Trophoblast cell (in vitro differentiated cells and primary cell): Measurements from ENCODE around the gene PRLR.

ENCODE experiments used
- DNase-seq, 2 donors: peaks; one replicate each; pipeline ENCODE4 v3.0.0-alpha.2; 2016
- H2AFZ ChIP-seq: 2 replicates; pipeline ENCODE4 v1.6.1; 2013; ENCODE audit warnings: low read length, moderate library complexity, mild to moderate bottlenecking; ENCODE audit not compliant: insufficient read depth, poor library complexity
- H2AK5ac ChIP-seq: 2 replicates; pipeline ENCODE4 v1.6.1; 2013; ENCODE audit warnings: mild to moderate bottlenecking, low read length
- H2BK120ac ChIP-seq: 2 replicates; pipeline ENCODE4 v1.6.1; 2013; ENCODE audit warnings: low read length, mild to moderate bottlenecking, moderate library complexity; ENCODE audit not compliant: insufficient read depth, poor library complexity
- H2BK12ac ChIP-seq: 2 replicates; pipeline ENCODE4 v1.6.1; 2013; ENCODE audit warnings: mild to moderate bottlenecking, low read length, moderate library complexity
- H2BK5ac ChIP-seq: 2 replicates; pipeline ENCODE4 v1.6.1; 2013; ENCODE audit warnings: low read length, low read depth, moderate library complexity, mild to moderate bottlenecking; ENCODE audit not compliant: poor library complexity
- H3K14ac ChIP-seq: 2 replicates; pipeline ENCODE4 v1.6.1; 2013; ENCODE audit warnings: mild to moderate bottlenecking, low read length
- H3K18ac ChIP-seq: 2 replicates; pipeline ENCODE4 v1.6.1; 2013; ENCODE audit warnings: mild to moderate bottlenecking, low read length
- H3K23ac ChIP-seq: 2 replicates; pipeline ENCODE4 v1.6.1; 2013; ENCODE audit warnings: low read length
- H3K27ac ChIP-seq: 2 replicates; pipeline ENCODE4 v1.5.1; 2013; ENCODE audit warnings: low read depth, mild to moderate bottlenecking, inconsistent platforms, low read length, moderate library complexity
- H3K27me3 ChIP-seq: 2 replicates; pipeline ENCODE4 v1.6.1; 2013; ENCODE audit warnings: inconsistent platforms, mild to moderate bottlenecking, low read length, moderate library complexity; ENCODE audit not compliant: insufficient read depth
- H3K36me3 ChIP-seq, 2 experiments: 1 replicate in 1 of 2; 2 replicates in 1 of 2; pipeline ENCODE4 v1.6.1; 2013; ENCODE audit warnings: low read length in 2 of 2, mild to moderate bottlenecking in 2 of 2, moderate library complexity in 1 of 2; ENCODE audit not compliant: insufficient read depth in 2 of 2, control insufficient read depth in 1 of 2
- H3K4ac ChIP-seq: 2 replicates; pipeline ENCODE4 v1.6.1; 2013; ENCODE audit warnings: low read depth, mild to moderate bottlenecking, low read length, moderate library complexity
- H3K4me1 ChIP-seq, 2 experiments: 1 replicate in 1 of 2; 2 replicates in 1 of 2; pipeline ENCODE4 v1.6.1; 2013; ENCODE audit warnings: low read length in 2 of 2, mild to moderate bottlenecking in 2 of 2, moderate library complexity in 1 of 2; ENCODE audit not compliant: insufficient read depth in 2 of 2, control insufficient read depth in 1 of 2
- H3K4me2 ChIP-seq: 2 replicates; pipeline ENCODE4 v1.6.1; 2013; ENCODE audit warnings: inconsistent platforms, mild to moderate bottlenecking, low read length, moderate library complexity
- H3K4me3 ChIP-seq: 2 replicates; pipeline ENCODE4 v1.5.1; 2013; ENCODE audit warnings: mild to moderate bottlenecking, low read depth, low read length, inconsistent platforms
- H3K79me1 ChIP-seq: one replicate; pipeline ENCODE4 v1.6.1; 2013; ENCODE audit warnings: low read length
- H3K79me2 ChIP-seq: 2 replicates; pipeline ENCODE4 v1.6.1; 2013; ENCODE audit warnings: low read length, mild to moderate bottlenecking; ENCODE audit not compliant: control insufficient read depth, insufficient read depth, poor library complexity
- H3K9ac ChIP-seq: 2 replicates; pipeline ENCODE4 v1.6.1; 2013; ENCODE audit warnings: mild to moderate bottlenecking, low read length
- H3K9me3 ChIP-seq: 2 replicates; pipeline ENCODE4 v1.6.1; 2013; ENCODE audit warnings: low read depth, mild to moderate bottlenecking, control low read depth, inconsistent platforms, low read length; ENCODE audit not compliant: insufficient read depth
- H4K12ac ChIP-seq: 2 replicates; pipeline ENCODE4 v1.6.1; 2013; ENCODE audit warnings: low read depth, mild to moderate bottlenecking, low read length, moderate library complexity
- H4K8ac ChIP-seq: 2 replicates; pipeline ENCODE4 v1.6.1; 2013; ENCODE audit warnings: low read depth, mild to moderate bottlenecking, low read length, moderate library complexity
- H4K91ac ChIP-seq: one replicate; pipeline ENCODE4 v1.6.1; 2013; ENCODE audit warnings: low read depth, mild to moderate bottlenecking, low read length, moderate library complexity
- WGBS: extraction: QIAGEN DNeasy Blood & Tissue Kit; methylation state at CpG from one replicate; pipeline ENCODE4 v1.1.7; 2013; ENCODE audit warnings: missing lambda C conversion rate; ENCODE audit not compliant: insufficient read length, insufficient coverage; ENCODE audit errors: extremely low coverage; 5-methylcytosine and 5-hydroxymethylcytosine counted together

PRLR gene

DNA sequence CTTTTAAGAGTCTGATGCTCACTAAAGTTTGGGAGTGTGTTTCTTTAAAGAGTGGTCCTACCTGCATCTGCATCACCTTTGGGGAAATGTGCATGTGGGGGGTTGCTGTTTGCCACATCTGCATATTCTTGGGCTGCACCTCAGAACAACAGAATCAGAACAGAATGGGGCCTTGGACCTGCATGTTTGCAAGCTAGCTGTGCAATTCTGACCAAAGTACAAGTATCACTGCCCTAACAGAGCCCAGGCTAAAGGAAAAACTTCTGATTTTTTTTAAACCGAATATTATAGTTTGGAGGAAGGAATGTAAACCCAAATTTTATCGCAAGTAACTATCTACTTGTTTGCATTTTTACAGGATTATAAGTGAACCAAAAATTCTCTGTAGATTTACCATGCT lies 34.2 kb upstream of the PRLR start:
- H3K14ac ChIP-seq: no peak overlapping the region
- H3K4ac ChIP-seq: no peak overlapping the region
- DNase-seq: no peak
- no peak overlapping the region for H2BK120ac ChIP-seq
- no peak overlapping the region for H2BK5ac ChIP-seq
- H4K91ac ChIP-seq: no peak overlapping the region
- H3K27me3 ChIP-seq: no peaks in the 10 kb centered on the region
- no peak overlapping the region for H3K18ac ChIP-seq
- H3K9me3 ChIP-seq: no peaks in the 10 kb centered on the region
- H3K79me1 ChIP-seq: no peaks in the 10 kb centered on the region
- WGBS: no CpG with 5 or more reads among the region's 2 CpGs
- H3K23ac ChIP-seq: no peak overlapping the region
- H2AFZ ChIP-seq: no peak overlapping the region
- no peak overlapping the region for H2AK5ac ChIP-seq
- no peak overlapping the region for H3K9ac ChIP-seq
- H2BK12ac ChIP-seq: no peak overlapping the region
- no peak overlapping the region for H3K27ac ChIP-seq
- no peak overlapping the region for H4K8ac ChIP-seq
- no peaks in the 10 kb centered on the region for H3K36me3 ChIP-seq
- no peak overlapping the region for H3K4me2 ChIP-seq
- H3K4me1 ChIP-seq: no peaks in the 10 kb centered on the region
- no peak overlapping the region for H4K12ac ChIP-seq
- H3K79me2 ChIP-seq: no peaks in the 10 kb centered on the region
- no peak overlapping the region for H3K4me3 ChIP-seq

GRCh38 chr5:35263266-35263877 lies 33.1 kb upstream of the PRLR start:
- H3K14ac ChIP-seq: no peak overlapping the region
- no peaks in the 10 kb centered on the region for H3K9me3 ChIP-seq
- no peak overlapping the region for H3K23ac ChIP-seq
- no peak overlapping the region for H3K4me2 ChIP-seq
- WGBS: no CpG with 5 or more reads among the region's 2 CpGs
- H3K79me1 ChIP-seq: no peaks in the 10 kb centered on the region
- H3K27ac ChIP-seq: no peak overlapping the region
- no peak overlapping the region for H2BK12ac ChIP-seq
- H3K27me3 ChIP-seq: no peaks in the 10 kb centered on the region
- no peaks in the 10 kb centered on the region for H3K79me2 ChIP-seq
- no peak overlapping the region for H3K4me3 ChIP-seq
- H2AK5ac ChIP-seq: no peak overlapping the region
- H4K12ac ChIP-seq: no peak overlapping the region
- H2AFZ ChIP-seq: no peak overlapping the region
- no peak overlapping the region for H2BK120ac ChIP-seq
- no peak overlapping the region for H3K18ac ChIP-seq
- H3K4me1 ChIP-seq: no peaks in the 10 kb centered on the region
- H4K8ac ChIP-seq: no peak overlapping the region
- no peak overlapping the region for H3K9ac ChIP-seq
- H2BK5ac ChIP-seq: no peak overlapping the region
- H3K36me3 ChIP-seq: no peaks in the 10 kb centered on the region
- no peak overlapping the region for H3K4ac ChIP-seq
- peak in 1 of 2 donors; percentile 44 for DNase-seq
- H4K91ac ChIP-seq: no peak overlapping the region

GRCh38 chr5:35253582-35253981 lies 23.3 kb upstream of the PRLR start:
- H3K14ac ChIP-seq: no peak overlapping the region
- H3K18ac ChIP-seq: no peak overlapping the region
- H3K4me3 ChIP-seq: no peak overlapping the region
- H2BK120ac ChIP-seq: no peak overlapping the region
- H3K27ac ChIP-seq: no peak overlapping the region
- no peak overlapping the region for H3K4me2 ChIP-seq
- DNase-seq: no peak
- no peak overlapping the region for H2AK5ac ChIP-seq
- H4K12ac ChIP-seq: no peak overlapping the region
- no peak overlapping the region for H2AFZ ChIP-seq
- no peaks in the 10 kb centered on the region for H3K79me2 ChIP-seq
- WGBS: no CpG with 5 or more reads among the region's 3 CpGs
- H3K4me1 ChIP-seq: no peaks in the 10 kb centered on the region
- peaks cover 2% of the 10 kb centered on the region for H3K9me3 ChIP-seq
- no peaks in the 10 kb centered on the region for H3K27me3 ChIP-seq
- no peaks in the 10 kb centered on the region for H3K36me3 ChIP-seq
- no peak overlapping the region for H3K4ac ChIP-seq
- H4K91ac ChIP-seq: no peak overlapping the region
- no peak overlapping the region for H4K8ac ChIP-seq
- no peaks in the 10 kb centered on the region for H3K79me1 ChIP-seq
- H3K9ac ChIP-seq: no peak overlapping the region
- H3K23ac ChIP-seq: no peak overlapping the region
- H2BK5ac ChIP-seq: no peak overlapping the region
- no peak overlapping the region for H2BK12ac ChIP-seq

- H3K36me3 ChIP-seq: no peaks in the 10 kb centered on the region
- no CpG with 5 or more reads among the region's 2 CpGs for whole genome bisulfite sequencing
- no peak overlapping the region for H3K4me2 ChIP-seq
Measured at GRCh38 chr5:35252963-35253362, 22.7 kb upstream of the PRLR start.

More at GRCh38 chr5:35252963-35253362, 22.7 kb upstream of the PRLR start:
- Histone ChIP-seq H3K14ac (no peak overlapping the region), H2BK12ac (no peak overlapping the region), H2BK5ac (no peak overlapping the region), H4K91ac (no peak overlapping the region), H2AK5ac (no peak overlapping the region), H2AFZ (no peak overlapping the region), H3K27me3 (no peaks in the 10 kb centered on the region), H3K4me1 (no peaks in the 10 kb centered on the region), H3K4ac (no peak overlapping the region), H3K23ac (no peak overlapping the region), H3K79me1 (no peaks in the 10 kb centered on the region), H2BK120ac (no peak overlapping the region), H4K12ac (no peak overlapping the region), H3K27ac (no peak overlapping the region), H3K18ac (no peak overlapping the region), H3K4me3 (no peak overlapping the region), H3K9me3 (peaks cover 2% of the 10 kb centered on the region), H4K8ac (no peak overlapping the region), H3K79me2 (no peaks in the 10 kb centered on the region), H3K9ac (no peak overlapping the region)
- DNase-seq: no peak
